SK-N-DZ (cell line): ENCODE measurements around the gene FNDC3B.

Experiments used
- DNase-seq: peaks from one replicate; pipeline ENCODE4 v3.0.0-alpha.2; 2015; ENCODE audit warnings: low spot score

Gene FNDC3B

DNA sequence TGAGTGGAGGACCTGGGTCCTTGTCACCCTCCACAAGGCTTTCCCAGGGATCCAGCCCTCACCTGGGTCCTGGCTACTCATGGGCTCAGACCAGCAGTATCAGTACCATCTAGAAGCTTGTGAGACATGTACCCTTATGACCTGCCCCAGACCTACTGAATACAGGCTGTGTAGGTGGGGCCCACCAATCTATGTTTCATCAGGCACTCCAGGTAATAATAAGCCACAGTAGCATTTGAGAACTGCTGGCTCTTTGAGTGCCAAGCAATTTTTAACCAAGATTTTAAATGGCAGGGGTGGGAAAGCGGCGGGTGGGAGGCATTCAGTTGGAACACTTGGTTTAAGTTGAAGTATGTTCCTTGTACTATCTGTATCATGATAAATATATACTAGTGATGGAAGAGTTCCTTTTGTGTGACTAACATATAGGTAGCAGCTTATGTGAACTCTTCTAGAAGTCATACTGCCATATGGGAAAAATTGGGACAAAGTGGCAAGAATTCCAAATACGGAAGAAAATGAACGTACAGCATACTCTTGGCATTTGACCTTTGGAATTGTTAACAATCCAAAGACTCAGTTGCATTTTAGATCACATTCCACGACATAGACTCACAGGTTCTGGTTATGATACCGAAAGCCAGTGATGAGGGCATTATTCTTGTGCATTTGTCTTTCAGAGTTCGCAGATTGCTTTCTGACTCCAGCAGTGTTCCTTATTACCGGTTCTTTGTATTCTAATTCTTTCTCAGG is 218.4 kb downstream of the FNDC3B start:
- DNase-seq = no peak

DNA sequence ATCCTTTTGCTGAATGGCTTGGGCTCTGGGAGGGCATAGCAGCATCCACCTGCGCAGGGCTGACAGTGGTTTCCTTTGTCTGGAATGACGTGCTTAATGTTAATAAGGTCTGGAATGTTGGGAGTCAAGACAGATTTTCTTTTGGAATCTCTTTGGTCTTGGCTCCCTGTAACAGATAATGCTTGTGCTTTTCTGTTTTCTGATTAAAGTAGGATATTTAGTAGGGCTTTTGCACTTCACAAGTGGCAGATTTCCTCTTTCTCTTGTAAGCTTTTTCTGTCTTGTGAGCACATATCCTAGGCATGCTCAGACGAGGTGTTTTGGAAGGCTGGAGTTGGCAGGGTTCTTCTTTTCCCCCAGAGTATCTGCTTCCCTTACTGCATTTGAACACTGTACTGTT is 219.2 kb downstream of the FNDC3B start:
- no peak for DNase-seq

DNA sequence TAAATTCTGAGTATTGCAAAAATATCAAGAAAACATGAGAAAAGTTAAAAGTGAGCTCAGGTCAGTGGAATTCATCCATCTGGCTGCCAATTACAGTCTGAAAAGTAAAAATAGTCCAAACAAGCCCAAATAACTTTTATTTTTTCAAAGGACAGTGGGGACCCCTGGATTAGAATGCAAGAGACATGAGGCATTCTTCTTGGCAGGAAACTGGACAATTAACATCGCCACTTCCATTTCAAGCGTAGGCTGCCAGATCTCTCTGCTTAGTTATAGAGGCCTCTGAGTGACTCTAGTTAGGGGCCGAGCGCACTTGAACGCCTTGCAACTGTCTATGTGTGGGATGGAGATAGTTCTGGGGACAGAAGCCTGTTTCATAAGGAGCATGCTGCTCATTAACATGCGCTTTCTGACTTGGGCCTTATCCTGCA is 219.7 kb downstream of the FNDC3B start:
- no peak for DNase-seq

DNA sequence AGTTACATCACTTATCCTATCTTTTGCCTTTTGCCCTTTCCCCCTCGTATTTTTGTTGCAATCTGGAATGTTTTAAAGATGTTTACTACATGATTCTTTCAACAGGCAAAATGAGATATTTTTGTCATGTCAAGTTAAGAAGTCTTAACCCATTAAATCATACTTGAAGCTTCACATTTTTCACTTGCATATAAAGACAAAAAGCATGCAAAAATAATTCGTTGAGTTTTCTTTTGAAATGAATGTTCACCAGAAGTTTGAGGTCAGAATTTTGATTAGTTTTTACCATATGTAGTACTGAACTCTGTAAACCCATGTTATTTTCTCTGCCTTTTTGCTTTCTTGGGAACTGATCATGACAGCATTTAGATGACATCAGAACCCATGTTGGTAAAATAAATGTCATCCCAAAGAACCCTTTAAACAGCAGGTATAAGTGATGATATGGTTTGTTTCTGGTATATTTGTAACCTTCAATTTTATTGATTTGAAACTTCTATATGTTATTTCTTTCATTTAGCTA is 220.4 kb downstream of the FNDC3B start:
- DNase-seq = no peak

DNA sequence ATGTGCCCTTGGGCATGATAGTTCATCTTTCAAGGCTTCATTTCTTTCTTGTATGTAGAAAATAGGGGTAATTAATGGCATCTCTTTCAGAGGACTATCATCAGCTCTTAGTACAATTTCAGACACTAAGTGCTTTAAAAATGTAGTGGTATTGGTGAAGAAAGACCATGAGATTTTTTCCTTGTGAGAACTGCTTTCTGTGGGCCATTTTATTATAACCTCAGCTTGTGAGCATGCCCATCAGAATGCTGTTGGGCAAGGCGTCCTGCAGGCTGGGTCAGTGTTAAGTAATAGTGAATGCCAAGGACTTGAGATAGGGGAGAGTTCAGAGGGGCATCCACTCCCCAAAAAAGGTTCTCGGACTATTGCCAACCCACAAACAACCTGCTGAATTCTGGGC is 221.0 kb downstream of the FNDC3B start:
- DNase-seq = no peak

DNA sequence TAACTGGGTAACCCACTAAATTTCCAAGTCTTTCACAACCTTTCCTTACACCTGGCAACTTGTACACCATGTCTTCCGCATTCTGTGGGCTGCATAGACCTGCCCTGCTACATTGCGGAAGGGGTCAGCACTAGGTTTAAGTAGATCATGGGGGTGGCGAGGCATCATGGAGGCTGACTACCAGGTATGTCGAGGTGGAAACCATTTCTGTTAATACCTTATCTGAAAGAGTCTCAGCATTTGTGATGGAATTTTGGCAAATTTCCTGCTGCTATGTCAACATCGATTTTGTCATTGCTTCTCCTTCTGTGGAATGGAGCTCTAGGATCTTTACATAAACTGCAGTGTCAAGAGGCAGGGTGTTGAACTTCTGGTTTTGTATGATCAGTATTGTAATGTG is 221.7 kb downstream of the FNDC3B start:
- no peak for DNase-seq

DNA sequence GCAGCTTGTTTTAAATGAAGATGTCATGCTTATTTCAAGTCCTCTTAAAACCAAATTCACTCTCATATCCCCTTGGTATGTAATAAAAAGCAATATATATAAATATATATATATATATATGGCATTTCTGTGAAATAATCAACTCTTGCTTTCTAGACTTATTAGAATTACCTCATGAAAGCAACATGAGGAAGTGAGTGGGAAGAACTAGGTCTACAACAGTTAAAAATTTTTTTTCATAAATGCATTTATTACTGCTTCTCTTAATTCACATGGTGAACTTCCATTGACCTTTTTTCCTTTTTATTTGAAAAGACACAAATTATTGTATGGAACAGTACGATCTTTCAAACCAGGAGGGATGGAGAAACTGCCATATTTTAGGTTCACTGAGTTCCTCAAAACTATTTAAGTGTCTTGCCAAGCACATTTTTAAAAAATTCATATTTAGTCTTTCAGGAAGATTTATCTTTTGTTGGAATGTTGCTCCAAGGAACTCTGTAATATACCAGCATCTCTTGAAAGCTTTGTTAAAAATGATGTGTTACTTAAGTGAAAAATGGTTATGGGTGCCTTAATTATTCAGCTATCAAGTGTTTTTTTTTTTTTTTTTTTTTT is 223.7 kb downstream of the FNDC3B start:
- no peak for DNase-seq

DNA sequence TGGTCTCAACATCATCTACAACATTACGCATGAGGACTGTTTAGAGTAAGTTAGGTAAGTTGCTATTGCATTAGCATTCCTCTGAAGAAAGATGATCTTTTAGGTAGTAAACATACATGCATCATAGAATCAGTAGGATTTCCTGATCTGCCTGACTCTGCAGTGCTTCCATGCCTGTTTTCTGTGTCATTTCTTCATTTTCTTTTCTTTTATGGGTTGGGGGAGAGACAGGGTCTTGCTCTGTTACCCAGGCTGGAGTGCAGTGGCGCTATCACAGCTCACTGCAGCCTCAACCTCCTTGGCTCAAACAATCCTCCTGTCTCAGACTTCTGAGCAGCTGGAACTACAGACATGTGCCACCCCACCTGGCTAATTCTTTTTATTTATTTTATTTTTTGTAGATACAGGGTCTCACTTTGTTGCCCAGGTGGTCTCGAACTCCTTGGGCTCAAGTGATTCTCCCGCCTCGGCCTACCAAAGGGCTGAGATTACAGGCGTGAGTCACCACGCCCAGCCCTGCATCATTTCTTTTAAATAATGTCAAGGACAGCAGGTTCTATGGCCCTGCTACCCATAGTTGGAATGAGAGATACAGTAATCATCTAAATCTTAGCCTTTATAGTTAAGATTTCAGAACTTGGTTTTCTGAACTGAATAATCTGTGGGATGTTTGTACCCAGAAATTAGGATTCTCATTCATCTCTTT is 224.6 kb downstream of the FNDC3B start:
- DNase-seq = no peak

DNA sequence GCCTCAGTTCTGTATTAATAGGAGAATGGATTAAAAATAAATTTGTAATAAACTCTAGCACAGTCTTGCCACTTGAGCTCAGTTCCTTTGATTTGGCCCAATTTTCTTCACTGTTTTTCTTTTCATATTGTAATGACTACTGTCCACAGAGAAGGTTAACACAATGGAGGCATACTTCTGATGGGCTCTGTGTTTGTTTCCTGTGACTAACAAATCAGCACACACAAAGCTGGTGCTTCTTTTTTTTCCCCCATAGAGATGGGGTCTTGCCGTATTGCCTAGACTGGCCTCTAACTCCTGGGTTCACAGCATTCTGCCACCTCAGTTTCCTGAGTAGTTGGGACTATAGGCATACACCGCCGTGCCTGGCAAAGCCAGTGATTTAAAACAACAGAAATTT is 226.7 kb downstream of the FNDC3B start:
- no peak for DNase-seq

DNA sequence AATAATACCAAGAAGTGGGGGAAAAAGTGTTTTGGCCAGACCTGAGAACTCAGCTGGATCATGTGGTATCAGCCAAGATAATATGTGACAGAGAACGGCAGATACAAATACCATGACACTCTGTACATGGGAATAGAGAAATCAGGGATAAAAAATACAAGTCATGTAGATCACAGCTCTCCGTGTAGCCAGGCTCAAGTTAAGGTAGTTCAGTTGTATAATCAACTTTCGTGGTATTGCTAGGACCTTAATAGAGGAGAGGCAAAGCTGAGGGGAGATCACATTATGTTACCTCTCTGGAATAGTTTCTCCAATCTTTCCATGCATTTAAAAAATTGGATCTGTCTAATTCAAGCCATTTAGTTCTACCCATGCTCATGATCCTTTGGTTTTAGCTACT is 229.0 kb downstream of the FNDC3B start:
- DNase-seq = no peak

DNA sequence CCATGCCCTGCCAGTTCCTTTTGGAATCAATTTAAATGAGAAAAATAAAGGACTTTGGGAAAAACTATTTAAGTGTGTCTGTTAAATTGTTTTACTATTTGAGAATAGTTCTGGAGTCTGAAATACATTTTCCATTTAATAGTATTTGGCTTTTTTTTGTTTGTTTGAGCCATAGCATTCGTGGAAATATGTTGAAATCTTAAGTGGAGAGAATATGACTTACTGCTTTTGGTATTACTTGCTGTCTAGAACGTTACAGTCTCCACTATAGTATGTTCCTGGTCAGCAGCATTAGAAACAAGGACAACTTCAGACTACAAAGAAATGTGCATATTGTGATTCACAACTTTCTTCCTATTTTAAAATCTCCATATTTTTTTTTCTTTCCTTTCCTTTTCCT is 229.5 kb downstream of the FNDC3B start:
- no peak for DNase-seq

DNA sequence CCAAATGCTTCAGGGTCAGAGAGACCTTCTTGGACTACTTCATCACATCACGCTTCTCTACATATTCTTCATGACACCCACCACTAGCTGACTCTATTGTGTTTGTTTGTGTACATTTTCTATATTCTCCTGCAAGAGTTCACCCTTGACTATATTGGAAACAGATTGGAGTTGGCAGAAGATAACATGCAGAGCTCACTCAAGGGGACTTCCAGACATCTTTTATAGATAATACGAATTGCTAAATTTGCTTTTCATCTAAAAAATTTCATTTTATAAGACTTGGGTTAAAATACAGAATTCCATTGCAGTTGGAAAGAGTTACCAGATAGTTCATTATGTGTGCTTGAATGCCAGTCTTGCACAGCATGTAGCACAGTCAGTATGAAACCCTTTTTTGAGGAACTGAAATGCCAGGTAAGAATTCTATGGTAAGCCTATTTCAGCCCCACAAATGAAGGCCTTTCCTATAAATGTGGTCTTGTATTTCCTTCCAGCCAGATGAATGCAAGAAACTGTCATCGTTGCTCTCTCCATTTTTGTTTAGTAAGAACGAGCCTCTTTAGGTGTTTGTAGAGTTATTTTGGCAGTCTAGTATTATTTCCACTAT is 231.3 kb downstream of the FNDC3B start:
- DNase-seq = no peak

DNA sequence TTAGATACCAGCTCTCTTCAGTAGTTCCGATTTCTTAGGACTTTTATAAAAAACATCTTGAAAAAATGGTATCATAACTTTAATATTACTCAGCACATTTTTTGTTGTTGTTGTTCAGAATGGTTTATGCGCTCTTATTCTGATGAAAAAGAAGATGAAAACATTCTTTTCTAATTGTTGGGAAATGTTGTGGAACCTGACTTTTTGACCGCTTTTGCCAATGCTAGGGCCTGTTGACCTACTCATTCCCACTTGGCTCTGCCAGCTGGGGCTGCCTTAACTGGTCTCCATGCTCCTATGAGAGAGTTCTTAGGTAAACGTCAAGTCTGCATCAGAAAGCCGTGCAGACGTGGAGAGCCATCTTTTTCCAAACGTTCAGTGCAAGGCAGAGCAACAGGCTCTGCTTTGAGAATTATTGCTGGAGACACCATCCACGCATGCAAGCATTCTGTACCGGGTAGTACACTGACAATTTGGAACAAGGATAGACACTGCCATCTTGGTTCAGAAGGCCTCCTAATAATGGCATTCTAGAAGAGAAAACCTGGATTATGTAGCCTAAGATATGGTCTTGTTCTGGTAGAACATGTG is 232.1 kb downstream of the FNDC3B start:
- no peak for DNase-seq

DNA sequence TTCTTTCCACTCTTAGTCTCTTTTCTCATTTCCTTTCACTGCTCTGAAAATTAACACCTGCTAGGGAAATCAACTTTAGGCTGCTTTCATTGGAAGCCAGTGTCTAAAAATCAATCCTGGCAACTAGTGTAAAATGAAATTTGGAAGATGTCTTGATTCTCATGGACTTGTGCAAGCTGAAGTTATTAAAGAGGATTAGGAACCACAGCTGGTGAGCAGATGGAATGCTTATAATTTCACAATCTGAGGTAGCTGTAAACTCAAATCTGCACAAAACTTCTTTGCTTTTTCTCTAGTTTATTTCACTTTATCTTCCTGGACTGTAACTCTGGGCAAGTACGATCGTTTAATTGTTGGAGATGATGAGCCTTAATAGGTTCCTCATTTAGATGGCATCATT is 233.3 kb downstream of the FNDC3B start:
- DNase-seq = no peak

DNA sequence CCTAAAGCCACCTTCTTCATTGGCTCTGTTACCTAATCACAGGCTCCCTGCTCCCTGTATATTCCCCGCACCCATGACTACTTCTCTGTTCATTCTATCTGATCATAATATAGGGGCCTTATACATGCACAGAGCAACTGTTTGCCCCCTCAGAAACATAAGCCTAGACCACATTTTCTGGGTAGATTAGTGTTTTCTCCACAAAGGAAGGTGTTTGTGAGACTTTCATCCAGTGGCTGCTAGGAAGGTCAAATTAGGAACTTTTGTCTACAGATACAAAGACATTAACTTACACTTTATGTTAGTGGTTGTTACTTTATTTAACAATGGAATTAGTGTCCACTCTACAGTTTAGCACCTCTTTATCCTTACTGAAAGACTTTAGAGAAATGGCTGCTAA is 234.0 kb downstream of the FNDC3B start:
- no peak for DNase-seq

DNA sequence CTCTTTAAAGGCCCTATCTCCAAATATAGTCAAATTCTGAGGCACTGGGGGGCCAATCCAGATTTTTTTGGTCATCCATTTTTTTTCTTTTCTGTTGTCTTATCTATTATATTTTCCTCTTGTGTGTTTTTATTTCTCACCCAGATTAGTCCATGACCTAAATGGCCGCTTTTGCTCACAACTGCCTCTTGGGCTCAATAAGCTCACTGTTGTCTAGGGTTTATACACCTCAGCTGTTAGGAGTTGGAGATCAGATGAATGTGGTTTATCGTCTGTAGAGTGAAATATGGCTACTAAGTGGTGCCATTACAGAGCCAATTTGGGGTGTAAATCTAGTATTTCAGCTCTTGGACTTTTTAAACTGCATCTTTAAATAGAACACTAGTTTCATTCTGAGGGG is 235.5 kb downstream of the FNDC3B start:
- DNase-seq = no peak

DNA sequence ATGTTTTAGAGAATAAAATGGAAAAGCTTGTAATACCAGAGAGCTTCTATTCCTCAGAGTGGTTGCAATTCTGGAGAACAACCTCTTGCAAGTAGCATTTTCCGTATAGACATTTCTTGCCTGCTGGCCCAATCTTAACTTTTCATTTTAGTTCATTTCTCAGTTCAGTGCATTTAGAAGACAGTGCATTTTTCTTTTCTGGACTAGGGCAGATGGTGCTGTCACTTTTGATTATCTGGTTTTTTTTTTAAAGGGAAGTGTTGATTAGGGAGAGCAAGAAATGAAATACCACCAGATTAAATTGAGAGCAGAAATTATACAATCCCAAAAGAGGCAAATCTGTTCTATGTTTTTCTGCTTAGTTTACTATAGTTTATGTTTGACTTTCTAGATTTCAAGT is 236.2 kb downstream of the FNDC3B start:
- DNase-seq = no peak

DNA sequence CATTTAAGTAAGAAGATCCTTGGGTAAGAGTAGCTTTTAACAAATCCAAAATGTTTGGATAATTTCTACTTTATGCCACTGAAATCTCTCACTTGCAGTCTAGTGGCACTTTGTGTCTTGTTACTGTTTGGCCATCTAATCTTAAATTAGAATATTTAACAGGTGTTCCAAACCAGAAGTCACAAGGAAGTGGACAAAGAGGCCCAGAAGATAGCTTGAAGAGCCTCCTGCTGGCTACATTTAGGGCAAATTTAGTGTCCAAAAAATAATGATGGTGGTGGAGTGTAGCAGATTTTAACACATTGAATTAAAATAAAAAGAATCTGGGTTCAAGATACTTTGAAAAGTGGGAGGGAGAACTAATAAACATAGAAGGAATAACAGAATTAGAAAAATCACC is 236.7 kb downstream of the FNDC3B start:
- DNase-seq = no peak

DNA sequence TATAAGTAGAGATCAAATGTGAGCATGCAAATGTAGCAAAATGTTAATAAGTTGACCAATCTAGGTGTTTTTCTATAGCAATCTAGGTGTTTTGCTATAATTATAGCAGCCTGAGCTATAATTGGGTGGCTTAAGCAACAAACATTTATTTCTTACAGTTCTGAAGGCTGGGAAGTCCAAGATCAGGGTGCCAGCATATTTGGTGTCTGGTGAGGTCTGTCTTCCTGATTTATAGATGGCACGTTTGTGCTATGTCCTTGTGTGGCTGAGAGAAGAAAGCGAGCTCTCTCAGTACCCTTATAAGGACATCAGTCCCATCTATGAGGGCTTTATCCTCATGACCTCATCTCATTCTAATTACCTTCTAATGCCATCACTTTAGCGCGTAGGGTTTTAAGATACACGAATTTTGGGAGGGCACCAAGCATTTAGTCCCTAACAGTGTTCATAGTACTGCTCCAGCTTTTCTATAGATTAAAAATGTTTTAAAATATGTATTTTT is 237.8 kb downstream of the FNDC3B start:
- DNase-seq = no peak

DNA sequence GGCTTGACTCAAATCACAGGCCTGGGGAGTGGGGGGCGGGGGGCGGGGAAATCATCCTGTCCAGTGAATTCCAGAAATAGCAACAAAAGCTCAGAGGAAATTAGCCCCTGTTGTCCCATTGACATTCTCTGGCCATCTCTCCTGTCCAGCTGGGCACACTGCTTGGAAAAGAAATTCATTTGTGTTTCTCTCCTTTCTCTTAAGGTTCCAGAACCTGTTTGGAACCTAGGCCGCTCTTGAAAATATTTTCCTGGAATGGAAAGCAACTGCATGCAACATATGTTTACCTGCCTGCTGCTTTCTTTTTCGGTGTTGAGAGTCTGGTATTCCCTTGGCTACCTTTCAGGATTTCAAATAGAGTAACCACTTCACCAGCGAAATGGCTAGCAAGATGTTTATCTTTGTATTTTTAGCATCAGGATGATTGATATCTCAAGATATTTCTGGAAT is 239.8 kb downstream of the FNDC3B start:
- DNase-seq = no peak

DNA sequence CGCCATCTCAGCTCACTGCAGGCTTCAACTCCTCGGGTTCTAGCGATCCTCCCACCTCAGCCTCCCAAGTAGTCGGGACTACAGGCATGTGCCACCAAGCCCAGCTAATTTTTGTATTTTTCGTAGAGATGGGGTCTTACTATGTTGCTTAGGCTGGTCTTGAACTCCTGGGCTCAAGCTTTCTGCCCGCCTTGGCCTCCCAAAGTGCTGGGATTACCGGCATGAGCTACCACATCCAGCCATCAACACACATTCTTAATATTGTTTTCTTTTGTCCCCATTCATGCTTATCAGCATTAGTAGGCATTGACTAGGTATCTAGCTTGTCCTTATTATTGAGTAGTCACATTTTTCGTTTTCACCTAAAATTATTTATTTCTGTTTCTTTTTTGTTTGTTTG is 240.6 kb downstream of the FNDC3B start:
- DNase-seq = no peak
